Breast epithelium (tissue), 4 donors: ENCODE data around the gene ACSL1. TPM values are rescaled to one million over a fixed set of nuclear protein-coding genes. Genes with fewer than 3 reads are reported as not detected.

Experiments
- DNase-seq, 2 donors: peaks; one replicate each; pipeline ENCODE4 v3.0.0-alpha.2; 2019; ENCODE audit warnings: low spot score in 2 of 2
- H3K27ac ChIP-seq, 2 donors: fragments of 200-600 bp; sonication (generic) in 1 of 2; one replicate each; pipeline ENCODE4 v1.5.1; 2016 to 2019; ENCODE audit warnings: mild to moderate bottlenecking in 1 of 2
- H3K27me3 ChIP-seq, 2 donors: fragments of 200-600 bp; sonication (generic) in 1 of 2; one replicate each; pipeline versions ENCODE4 v1.5.1 to v1.6.0; 2017 to 2019; ENCODE audit warnings: control low read depth in 1 of 2, mild to moderate bottlenecking in 1 of 2
- H3K36me3 ChIP-seq: fragments of 200-600 bp; one replicate; pipeline ENCODE4 v1.5.1; 2019
- H3K4me1 ChIP-seq, 2 donors: fragments of 200-600 bp; sonication (generic); one replicate each; pipeline ENCODE4 v1.5.1; 2016 to 2019; ENCODE audit warnings: control low read depth in 1 of 2
- H3K4me3 ChIP-seq, 3 donors: fragments of 200-600 bp; sonication (generic); 1 replicate in 2 of 3; 2 replicates in 1 of 3; pipeline ENCODE4 v1.5.1; 2016 to 2019; ENCODE audit warnings: mild to moderate bottlenecking in 3 of 3, moderate library complexity in 2 of 3
- H3K9me3 ChIP-seq, 2 donors: fragments of 200-600 bp; sonication (generic) in 1 of 2; one replicate each; pipeline ENCODE4 v1.5.1; 2016 to 2019; ENCODE audit warnings: control low read depth in 1 of 2
- POLR2A ChIP-seq: fragments of 450-650 bp; IDR thresholded peaks from one replicate; pipeline ENCODE4 v1.6.1; 2016; ENCODE audit warnings: antibody characterized with exemption, mild to moderate bottlenecking, moderate library complexity
- POLR2AphosphoS5 ChIP-seq, 3 donors: sonication (generic); formaldehyde crosslinking; IDR thresholded peaks; one replicate each; pipeline ENCODE4 v1.6.1; 2017; ENCODE audit warnings: antibody characterized with exemption in 3 of 3
- intact Hi-C: fragments of 100-400 bp; cut with DNase I; formaldehyde crosslinking; loops from one replicate; pipeline ENCODE4 v1.15.1; 2023; ENCODE audit warnings: low total_unique reads
- total RNA-seq, 3 donors: library from RNA; depleted of rRNA; stranded (reverse); fragments of >200 nt; gene quantifications; one replicate each; pipeline ENCODE4 v1.1.0, GENCODE V29; 2016
- TF ChIP-seq, protein P1 (sequence below), 3 donors: fragments of 450-650 bp; IDR thresholded peaks; one replicate each; pipeline ENCODE4 v1.5.1; 2016 to 2017; ENCODE audit warnings: antibody characterized with exemption in 3 of 3, mild to moderate bottlenecking in 3 of 3, moderate library complexity in 3 of 3

ACSL1 gene
- total RNA-seq, 3 donors from 2014 or later = 167 to 797 (median 254) TPM

- H3K4me1 ChIP-seq = no peaks in the 10 kb centered on the region
- peak overlapping the region; percentile 68 to 81 for H3K27ac ChIP-seq
- no peaks in the 10 kb centered on the region for H3K36me3 ChIP-seq
- DNase-seq = no peak
- no peak overlapping the region for H3K4me3 ChIP-seq
- intact Hi-C loops = no loop called here
- TF ChIP-seq, protein P1, sequence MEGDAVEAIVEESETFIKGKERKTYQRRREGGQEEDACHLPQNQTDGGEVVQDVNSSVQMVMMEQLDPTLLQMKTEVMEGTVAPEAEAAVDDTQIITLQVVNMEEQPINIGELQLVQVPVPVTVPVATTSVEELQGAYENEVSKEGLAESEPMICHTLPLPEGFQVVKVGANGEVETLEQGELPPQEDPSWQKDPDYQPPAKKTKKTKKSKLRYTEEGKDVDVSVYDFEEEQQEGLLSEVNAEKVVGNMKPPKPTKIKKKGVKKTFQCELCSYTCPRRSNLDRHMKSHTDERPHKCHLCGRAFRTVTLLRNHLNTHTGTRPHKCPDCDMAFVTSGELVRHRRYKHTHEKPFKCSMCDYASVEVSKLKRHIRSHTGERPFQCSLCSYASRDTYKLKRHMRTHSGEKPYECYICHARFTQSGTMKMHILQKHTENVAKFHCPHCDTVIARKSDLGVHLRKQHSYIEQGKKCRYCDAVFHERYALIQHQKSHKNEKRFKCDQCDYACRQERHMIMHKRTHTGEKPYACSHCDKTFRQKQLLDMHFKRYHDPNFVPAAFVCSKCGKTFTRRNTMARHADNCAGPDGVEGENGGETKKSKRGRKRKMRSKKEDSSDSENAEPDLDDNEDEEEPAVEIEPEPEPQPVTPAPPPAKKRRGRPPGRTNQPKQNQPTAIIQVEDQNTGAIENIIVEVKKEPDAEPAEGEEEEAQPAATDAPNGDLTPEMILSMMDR (IDR thresholded peaks at IDR 0.05) = no peak
- TF ChIP-seq POLR2A = no peak
- no peak for TF ChIP-seq POLR2AphosphoS5 (IDR thresholded peaks at IDR 0.05)
- no peaks in the 10 kb centered on the region for H3K9me3 ChIP-seq
- H3K27me3 ChIP-seq = no peaks in the 10 kb centered on the region
These were observed 18.5 kb downstream of the ACSL1 start for GRCh38 chr4:184807256-184807655.

DNA sequence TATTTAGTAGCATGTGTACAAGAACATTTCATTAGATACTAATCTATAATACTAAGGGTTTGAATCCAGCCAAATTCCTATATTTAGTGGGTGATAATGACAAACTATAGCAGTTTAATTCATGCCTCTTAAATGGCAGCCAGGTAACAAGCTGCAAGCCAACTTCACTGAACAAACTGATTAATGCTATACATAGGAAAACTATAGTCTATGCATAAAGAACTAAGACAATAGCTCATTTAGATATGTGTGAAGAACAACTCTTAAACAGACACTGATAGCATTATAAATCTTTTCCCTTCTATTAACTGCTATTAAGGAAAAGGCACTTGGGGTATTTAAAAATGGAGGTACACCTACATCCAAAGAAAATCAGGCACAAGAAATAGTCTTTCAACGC, 19.1 kb downstream of the ACSL1 start:
- no peaks in the 10 kb centered on the region for H3K27me3 ChIP-seq
- H3K9me3 ChIP-seq = no peaks in the 10 kb centered on the region
- no peaks in the 10 kb centered on the region for H3K36me3 ChIP-seq
- intact Hi-C loops = no loop called here
- TF ChIP-seq, protein P1 (IDR thresholded peaks at IDR 0.05) = no peak
- TF ChIP-seq POLR2AphosphoS5 (IDR thresholded peaks at IDR 0.05) (no peak), POLR2A (no peak)
- no peaks in the 10 kb centered on the region for H3K4me1 ChIP-seq
- H3K27ac ChIP-seq = peak overlapping the region in 1 of 2 donors; percentile 81
- H3K4me3 ChIP-seq = no peak overlapping the region
- no peak for DNase-seq

- Histone ChIP-seq H3K4me3 (no peak overlapping the region), H3K4me1 (no peaks in the 10 kb centered on the region), H3K36me3 (no peaks in the 10 kb centered on the region), H3K27me3 (no peaks in the 10 kb centered on the region), H3K27ac (peak overlapping the region; percentile 57 to 81), H3K9me3 (no peaks in the 10 kb centered on the region)
- no peak for DNase-seq
- intact Hi-C loops = no loop called here
- TF ChIP-seq POLR2AphosphoS5 (IDR thresholded peaks at IDR 0.05) (no peak), POLR2A (no peak)
- TF ChIP-seq, protein P1 (IDR thresholded peaks at IDR 0.05) = no peak
These were observed 19.6 kb downstream of the ACSL1 start for GRCh38 chr4:184806229-184806550.

- peak overlapping the region in 1 of 3 donors; percentile 4 for H3K4me3 ChIP-seq
- H3K27ac ChIP-seq = peak overlapping the region; percentile 57 to 81
- TF ChIP-seq POLR2AphosphoS5 (IDR thresholded peaks at IDR 0.05) = peak in 1 of 3 donors; percentile 8
- TF ChIP-seq, protein P1 (IDR thresholded peaks at IDR 0.05) = no peak
- no peaks in the 10 kb centered on the region for H3K9me3 ChIP-seq
- intact Hi-C loops = no loop called here
- peak; percentile 62 to 63 for DNase-seq
- H3K27me3 ChIP-seq = no peaks in the 10 kb centered on the region
- H3K36me3 ChIP-seq = no peaks in the 10 kb centered on the region
- peaks cover 0 to under 1% of the 10 kb centered on the region in 2 donors for H3K4me1 ChIP-seq
These were observed 20.1 kb downstream of the ACSL1 start for GRCh38 chr4:184805462-184806228.

DNA sequence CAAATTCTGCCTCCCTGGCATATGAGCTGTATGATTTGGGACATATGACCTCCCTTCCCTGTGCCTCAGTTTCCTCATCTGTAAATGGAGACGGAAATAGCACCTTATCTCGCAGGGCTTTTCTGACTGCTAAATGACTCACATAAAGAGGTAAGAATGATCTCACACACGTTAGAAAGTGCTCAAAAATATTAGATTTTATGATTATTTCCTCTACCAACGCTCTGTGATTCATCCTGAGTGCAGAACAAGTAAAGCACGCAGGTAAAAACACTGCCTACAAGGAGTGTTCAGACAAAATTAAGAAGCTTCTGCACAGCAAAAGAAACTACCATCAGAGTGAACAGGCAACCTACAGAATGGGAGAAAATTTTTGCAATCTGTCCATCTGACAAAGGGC, 21.1 kb downstream of the ACSL1 start:
- Histone ChIP-seq H3K4me3 (no peak overlapping the region), H3K4me1 (peaks cover 0 to 6% of the 10 kb centered on the region in 2 donors), H3K9me3 (no peaks in the 10 kb centered on the region), H3K36me3 (no peaks in the 10 kb centered on the region), H3K27me3 (no peaks in the 10 kb centered on the region), H3K27ac (peak overlapping the region in 1 of 2 donors; percentile 57)
- TF ChIP-seq, protein P1 (IDR thresholded peaks at IDR 0.05) = no peak
- TF ChIP-seq POLR2AphosphoS5 (IDR thresholded peaks at IDR 0.05) = no peak
- TF ChIP-seq POLR2A = no peak
- intact Hi-C loops = no loop called here
- DNase-seq = no peak
